RKO (cell line): Measurements from ENCODE around the gene TCEAL4.
A peak's percentile ranks its signal among the peaks of the same experiment; 100 is the strongest.
"Not testable (repeated sequence)": the region's sequence is repeated elsewhere in the genome, so short reads cannot be mapped to it uniquely, and the experiment has no call there.

Experiments used
- DNase-seq: peaks from one replicate; pipeline ENCODE4 v3.0.0-alpha.2; 2016; ENCODE audit warnings: low spot score

TCEAL4 gene

GRCh38 chrX:103592295-103592694, 7.0 kb downstream of the TCEAL4 start:
- not testable (repeated sequence) for DNase-seq

- DNase-seq, result not testable (repeated sequence)
Observed at GRCh38 chrX:103595202-103595601, 9.9 kb downstream of the TCEAL4 start.

GRCh38 chrX:103607364-103608305, 22.3 kb downstream of the TCEAL4 start, which contains the start of gene TCEAL3:
TSS of gene TCEAL3 (plus strand) at chrX:103607963. CDS start at chrX:103609065, 1,102 bp downstream.
- DNase-seq, result peak; percentile 32

- DNase-seq, result no peak
Observed at GRCh38 chrX:103608306-103608963, 23.1 kb downstream of the TCEAL4 start.

GRCh38 chrX:103610282-103610681, 25.0 kb downstream of the TCEAL4 start:
- DNase-seq, result no peak

- no peak for DNase-seq
Observed at GRCh38 chrX:103613362-103613890, 28.1 kb downstream of the TCEAL4 start.

- no peak for DNase-seq
Observed at GRCh38 chrX:103614999-103615398, 29.7 kb downstream of the TCEAL4 start.

- no peak for DNase-seq
Observed at GRCh38 chrX:103615781-103616371, 30.6 kb downstream of the TCEAL4 start.

- DNase-seq, result no peak
Observed at GRCh38 chrX:103616676-103617186, 31.4 kb downstream of the TCEAL4 start.

- no peak for DNase-seq
Observed at GRCh38 chrX:103624111-103624510, 38.8 kb downstream of the TCEAL4 start.

DNA sequence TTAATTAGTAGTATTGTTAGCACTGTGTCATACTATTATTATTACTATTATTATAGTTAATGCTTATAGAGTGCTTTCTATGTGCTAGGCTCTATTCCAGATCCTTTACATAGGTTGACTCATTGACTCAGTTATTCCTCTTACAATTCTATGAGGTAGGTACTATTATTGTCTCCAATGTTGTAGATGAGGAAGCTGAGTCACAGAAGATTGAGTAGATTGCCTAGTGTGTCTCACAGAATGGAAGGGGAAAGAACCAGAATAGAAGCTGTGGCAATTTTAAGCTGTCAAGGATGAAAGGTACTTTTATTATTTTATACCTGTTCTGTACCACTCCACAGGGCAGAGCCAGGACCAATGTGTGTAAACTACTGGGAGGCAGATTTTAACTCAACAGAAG, 41.5 kb downstream of the TCEAL4 start:
- DNase-seq, result peak; percentile 48

DNA sequence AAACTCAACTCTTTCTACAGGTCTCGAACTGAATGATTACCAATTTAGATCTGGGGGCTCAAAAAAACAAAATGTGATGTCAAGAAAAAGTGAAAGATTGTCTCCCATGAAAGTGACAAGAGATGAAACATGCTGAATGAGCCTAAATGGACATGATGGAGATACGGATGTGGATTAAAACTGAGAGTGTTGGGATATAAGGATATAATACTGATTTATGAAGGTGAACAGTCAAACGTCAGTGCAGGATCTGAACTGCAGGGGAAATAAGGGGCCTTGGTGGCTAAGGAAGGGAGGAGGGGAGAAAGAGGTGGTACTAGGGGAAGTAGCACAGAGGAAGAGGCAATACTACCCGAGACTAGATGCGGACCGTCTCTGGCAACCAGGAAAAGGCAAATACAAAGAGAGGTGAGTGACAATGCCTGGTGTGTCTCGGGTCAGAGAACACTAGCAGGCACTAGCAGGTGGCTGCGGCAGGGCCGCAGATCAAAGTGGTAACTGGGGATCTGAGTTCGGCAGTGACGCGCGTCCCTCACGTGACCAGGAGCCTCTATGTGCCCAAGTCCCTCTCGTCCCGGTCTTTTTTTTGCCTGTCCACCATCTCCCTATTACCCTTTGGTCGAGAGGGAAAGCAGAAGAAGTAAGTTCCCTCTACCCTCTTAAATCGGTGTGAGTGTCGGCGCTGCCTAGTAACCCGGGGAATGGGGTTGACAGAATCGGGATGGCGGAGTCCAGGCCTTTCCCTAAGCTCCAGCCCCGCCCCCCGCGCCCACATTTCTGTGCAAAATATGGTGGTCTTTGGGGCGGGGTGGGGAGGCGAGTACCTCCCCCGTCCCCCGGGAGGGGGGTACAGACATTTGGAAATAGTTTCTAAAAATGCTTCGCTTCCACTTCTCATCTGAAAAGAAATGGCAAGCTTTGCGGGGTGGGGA, 43.3 kb downstream of the TCEAL4 start, which contains the start of gene TCEAL1:
TSS of gene TCEAL1 (plus strand) at position 590 of the 932 bp plus-strand sequence. CDS start 942 bp downstream, outside the sequence.
- peak; percentile 68 for DNase-seq

DNA sequence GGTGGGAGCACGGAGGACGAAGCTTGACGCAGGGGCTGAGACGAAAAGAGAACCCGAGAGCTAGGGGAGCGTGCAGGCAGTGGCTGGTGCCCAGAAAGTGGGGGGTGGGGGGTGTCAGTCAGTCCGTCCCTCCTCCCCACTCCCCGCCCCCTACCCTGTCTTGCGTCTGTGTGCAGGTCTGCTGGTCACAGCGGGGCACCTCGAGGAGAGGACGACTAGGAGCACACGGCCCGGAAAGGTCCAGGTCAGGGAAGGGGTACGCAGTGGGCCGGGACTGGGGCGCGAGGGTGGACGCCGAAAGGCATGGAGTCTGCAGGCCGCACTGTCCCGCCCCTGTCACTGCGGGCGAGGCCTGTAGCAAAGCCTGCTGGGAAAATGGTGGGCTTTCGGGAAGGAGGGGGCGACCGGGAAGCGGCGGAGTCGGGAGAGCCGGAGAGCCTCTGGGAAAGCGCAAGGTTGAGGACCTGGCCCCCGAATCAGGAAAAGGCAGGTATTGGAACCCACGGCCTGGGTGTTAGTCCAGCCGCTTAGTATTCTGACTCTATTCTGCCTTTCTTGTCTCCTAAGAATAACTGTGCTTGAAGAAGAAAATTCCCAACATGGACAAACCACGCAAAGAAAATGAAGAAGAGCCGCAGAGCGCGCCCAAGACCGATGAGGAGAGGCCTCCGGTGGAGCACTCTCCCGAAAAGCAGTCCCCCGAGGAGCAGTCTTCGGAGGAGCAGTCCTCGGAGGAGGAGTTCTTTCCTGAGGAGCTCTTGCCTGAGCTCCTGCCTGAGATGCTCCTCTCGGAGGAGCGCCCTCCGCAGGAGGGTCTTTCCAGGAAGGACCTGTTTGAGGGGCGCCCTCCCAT, 44.2 kb downstream of the TCEAL4 start:
- DNase-seq, result peak; percentile 66

- DNase-seq, result no peak
Observed at GRCh38 chrX:103630171-103630511, 44.8 kb downstream of the TCEAL4 start.

DNA sequence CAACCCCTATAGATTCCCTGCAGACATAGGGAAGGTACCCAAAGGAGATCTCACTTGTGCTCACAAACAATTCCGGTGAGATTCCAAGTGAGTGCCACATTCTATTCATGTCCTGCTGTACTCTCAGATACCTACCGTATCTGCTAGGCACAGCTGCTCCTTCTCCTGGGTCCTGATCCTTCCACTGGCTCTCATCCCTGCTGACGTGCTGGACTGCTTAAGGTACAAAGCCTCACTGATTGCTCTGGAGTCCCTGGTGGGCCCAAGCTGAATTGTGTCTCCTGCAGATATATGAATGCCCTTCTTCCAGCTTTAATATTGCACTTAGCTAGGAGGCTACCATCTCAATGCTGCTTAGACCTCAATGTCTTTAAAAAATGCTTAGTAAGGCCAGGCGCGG, 45.8 kb downstream of the TCEAL4 start:
- DNase-seq, result no peak

GRCh38 chrX:103635436-103635835, 50.1 kb downstream of the TCEAL4 start:
- DNase-seq, result no peak
